BJ (cell line): ENCODE results near the gene ELMO3. TPM values are rescaled to one million over a fixed set of nuclear protein-coding genes. Genes with fewer than 3 reads are reported as not detected.

ENCODE experiments used
- CTCF ChIA-PET: fragments of 350-600 bp; formaldehyde crosslinking; extraction: SDS; loops from one replicate; lab custom pipeline; 2021; ENCODE audit warnings: antibody characterized with exemption, inconsistent platforms; lab: Yijun Ruan, JAX
- POLR2A ChIA-PET: fragments of 300-600 bp; sonication (Branson Sonifier 250); formaldehyde crosslinking; extraction: SDS; loops from one replicate; lab custom pipeline; 2021; ENCODE audit warnings: antibody characterized with exemption; lab: Charles Lee
- DNase-seq: peaks from one replicate; pipeline ENCODE4 v3.0.0-alpha.2; 2011; ENCODE audit warnings: low read depth
- H3K27me3 ChIP-seq: 2 replicates; pipeline ENCODE4 v1.6.0; 2011; ENCODE audit warnings: low read length; ENCODE audit not compliant: control insufficient read depth, insufficient read depth
- H3K36me3 ChIP-seq: 2 replicates; pipeline ENCODE4 v1.5.1; 2011; ENCODE audit warnings: low read length; ENCODE audit not compliant: control insufficient read depth, insufficient read depth
- H3K4me3 ChIP-seq: 2 replicates; pipeline ENCODE4 v1.5.1; 2011; ENCODE audit warnings: low read depth, mild to moderate bottlenecking, control low read depth, low read length
- polyA plus RNA-seq: library from polyadenylated mRNA; depleted of rRNA; stranded (reverse); fragments of >200 nt; gene quantifications from 2 replicates; pipeline ENCODE4 v1.2.3, GENCODE V29; 2011
- TF ChIP-seq, protein P1 (sequence below): IDR thresholded peaks from 2 replicates; pipeline ENCODE4 v1.5.1; 2011; ENCODE audit warnings: low read depth, mild to moderate bottlenecking, control low read depth, inconsistent platforms, low read length, moderate library complexity; ENCODE audit not compliant: insufficient read depth

The ELMO3 gene
- polyA plus RNA-seq, 1 experiment = 0.97 TPM

DNA sequence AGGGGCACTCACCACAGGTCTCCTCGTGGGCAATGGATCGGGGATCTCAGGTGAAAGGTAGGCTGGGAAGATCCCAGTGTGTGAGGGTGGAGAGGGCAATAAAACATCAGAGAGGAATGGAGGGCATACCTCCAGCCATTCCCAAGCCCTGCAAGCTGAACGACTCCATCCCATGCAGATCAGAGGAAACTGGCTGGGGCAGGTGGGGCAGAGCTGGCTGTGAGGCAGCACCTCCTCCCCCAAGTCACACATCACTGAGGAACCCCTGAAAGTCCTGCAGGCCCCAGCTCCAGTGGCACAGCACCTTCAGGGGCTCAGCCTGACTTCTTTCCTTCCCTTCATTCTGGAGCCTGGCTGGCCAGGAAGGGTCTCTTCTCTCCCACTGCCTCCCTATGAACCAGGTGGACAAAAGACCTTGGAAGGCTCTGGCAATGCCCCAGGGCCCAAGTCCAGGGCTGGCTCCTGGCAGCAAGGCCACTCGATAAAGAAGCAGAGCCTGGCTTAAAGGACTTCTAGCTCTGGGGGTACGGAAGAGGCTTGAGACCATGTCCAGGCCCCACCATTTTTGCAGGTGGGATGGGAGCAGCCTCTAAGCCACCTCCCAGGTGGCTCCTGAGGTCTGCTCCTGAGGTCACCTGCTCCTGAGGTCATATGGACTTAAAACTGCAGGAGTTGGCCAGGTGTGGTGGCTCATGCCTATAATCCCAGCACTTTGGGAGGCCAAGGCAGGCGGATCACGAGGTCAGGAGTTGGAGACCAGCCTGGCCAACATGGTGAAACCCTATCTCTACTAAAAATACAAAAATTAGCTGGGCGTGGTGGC lies 14.5 kb downstream of the ELMO3 start:
- no peak for DNase-seq
- peaks cover 4% of the 10 kb centered on the region for H3K36me3 ChIP-seq
- ChIA-PET CTCF (no interaction called here), POLR2A (no interaction called here)
- TF ChIP-seq, protein P1, sequence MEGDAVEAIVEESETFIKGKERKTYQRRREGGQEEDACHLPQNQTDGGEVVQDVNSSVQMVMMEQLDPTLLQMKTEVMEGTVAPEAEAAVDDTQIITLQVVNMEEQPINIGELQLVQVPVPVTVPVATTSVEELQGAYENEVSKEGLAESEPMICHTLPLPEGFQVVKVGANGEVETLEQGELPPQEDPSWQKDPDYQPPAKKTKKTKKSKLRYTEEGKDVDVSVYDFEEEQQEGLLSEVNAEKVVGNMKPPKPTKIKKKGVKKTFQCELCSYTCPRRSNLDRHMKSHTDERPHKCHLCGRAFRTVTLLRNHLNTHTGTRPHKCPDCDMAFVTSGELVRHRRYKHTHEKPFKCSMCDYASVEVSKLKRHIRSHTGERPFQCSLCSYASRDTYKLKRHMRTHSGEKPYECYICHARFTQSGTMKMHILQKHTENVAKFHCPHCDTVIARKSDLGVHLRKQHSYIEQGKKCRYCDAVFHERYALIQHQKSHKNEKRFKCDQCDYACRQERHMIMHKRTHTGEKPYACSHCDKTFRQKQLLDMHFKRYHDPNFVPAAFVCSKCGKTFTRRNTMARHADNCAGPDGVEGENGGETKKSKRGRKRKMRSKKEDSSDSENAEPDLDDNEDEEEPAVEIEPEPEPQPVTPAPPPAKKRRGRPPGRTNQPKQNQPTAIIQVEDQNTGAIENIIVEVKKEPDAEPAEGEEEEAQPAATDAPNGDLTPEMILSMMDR = no peak
- H3K27me3 ChIP-seq = no peaks in the 10 kb centered on the region
- no peak overlapping the region for H3K4me3 ChIP-seq

DNA sequence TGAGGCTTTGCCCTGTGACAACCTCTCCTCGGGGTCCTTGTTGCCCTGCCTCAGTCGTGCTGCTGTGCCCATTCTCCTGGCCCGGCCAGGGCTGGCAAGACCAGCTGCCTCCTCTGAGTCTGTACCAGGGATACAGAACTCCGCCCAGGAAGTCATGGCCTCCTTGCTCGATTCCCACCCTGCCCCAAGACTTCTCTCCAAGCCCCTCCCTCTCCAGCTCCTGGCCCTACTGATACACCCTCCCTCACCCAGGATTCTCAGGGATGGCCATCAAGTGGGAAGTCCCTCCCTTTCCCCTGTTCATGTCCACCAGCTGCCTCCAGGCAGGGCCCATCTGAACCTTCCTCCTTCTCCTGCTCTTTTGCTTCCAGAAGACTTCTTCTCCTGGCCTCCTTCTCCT lies 16.8 kb downstream of the ELMO3 start:
- ChIA-PET CTCF (interaction anchor here (0.6 to 1.4 kb wide), 3 partner anchors 17 to 255 kb away, joined by 3 read pairs; partner anchors contain the start of gene ELMO3), POLR2A (no interaction called here)
- H3K27me3 ChIP-seq = no peaks in the 10 kb centered on the region
- no peaks in the 10 kb centered on the region; the same call in none of the 2 replicates for H3K36me3 ChIP-seq
- DNase-seq = no peak
- TF ChIP-seq, protein P1 = no peak
- no peak overlapping the region for H3K4me3 ChIP-seq

DNA sequence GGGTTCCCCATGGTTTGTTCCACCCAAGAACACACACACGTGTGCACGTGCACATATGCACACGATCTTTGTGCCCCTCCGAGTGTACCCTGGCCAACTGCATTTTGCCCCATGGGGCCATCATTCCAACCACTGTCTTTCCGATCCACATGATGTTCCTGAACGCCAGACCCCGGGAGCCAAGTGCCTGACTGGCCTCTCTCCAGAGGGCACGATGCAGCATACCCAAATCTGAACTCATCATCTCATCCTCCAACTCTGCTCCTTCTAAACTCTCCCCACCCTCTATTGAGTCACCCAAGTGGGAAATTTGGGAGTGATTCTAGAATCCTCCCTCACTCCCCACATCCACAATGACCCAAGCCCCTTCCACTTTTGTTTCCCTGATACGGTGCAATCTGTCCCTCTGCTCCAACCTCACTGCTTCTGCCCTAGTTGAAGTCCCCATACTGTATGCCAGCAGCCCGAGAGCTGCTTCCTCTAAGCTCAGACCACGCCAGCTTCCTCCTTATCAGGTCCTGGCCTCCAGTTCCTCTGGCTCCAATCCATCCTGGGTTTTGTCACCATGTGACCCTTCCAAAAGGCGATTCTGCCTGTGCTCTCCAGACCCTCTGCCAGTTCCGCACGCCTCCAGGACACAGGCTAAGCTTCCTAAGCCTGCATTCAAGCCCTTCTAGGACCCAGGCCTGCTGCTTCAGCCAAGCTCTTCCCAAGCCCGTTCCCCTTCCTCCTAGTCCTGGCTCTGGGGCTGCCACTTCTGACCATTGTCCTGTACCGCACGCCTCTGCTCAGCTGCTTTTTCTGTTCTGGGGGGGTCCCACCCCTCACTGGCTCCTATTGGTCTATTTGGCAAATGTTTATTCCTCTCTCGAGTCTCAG lies 17.9 kb downstream of the ELMO3 start:
- TF ChIP-seq, protein P1 = no peak
- DNase-seq = no peak
- Histone ChIP-seq H3K4me3 (no peak overlapping the region), H3K36me3 (no peaks in the 10 kb centered on the region; the same call in 1 of the 2 replicates), H3K27me3 (no peaks in the 10 kb centered on the region)
- CTCF ChIA-PET = interaction anchor here (1.0 kb wide), 1 partner anchor 10 kb away, joined by 3 read pairs; the partner anchor contains the start of gene TMEM208
- POLR2A ChIA-PET = no interaction called here

DNA sequence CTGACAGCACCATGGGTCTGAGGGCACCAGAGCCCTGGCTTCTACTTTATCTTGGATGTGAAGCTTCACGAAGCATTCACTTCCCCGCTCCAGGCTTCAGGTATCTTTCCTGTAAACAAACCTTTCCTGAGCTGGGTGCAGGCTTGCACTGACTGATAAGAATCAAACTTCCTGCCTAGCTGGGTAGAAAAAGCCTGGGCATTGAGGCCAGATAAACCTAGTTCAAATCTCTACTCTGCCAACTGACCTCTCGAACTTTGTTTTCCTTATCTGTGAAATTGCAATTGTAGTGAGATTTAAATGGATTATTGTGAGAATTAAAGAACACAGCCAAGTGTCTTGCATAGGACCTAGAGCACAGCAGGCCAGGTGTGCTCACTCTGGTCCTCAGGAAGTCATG lies 25.1 kb downstream of the ELMO3 start:
- H3K36me3 ChIP-seq = peaks cover 6% of the 10 kb centered on the region
- POLR2A ChIA-PET = no interaction called here

More for the DNA sequence above, 25.1 kb downstream of the ELMO3 start:
- Histone ChIP-seq H3K27me3 (no peaks in the 10 kb centered on the region), H3K4me3 (no peak overlapping the region)
- TF ChIP-seq, protein P1 = no peak
- no peak for DNase-seq
- CTCF ChIA-PET = interaction anchor here (0.7 to 1.2 kb wide), 2 partner anchors 22 to 39 kb away, joined by 3 read pairs; no protein-coding TSS in a partner anchor
